Neural cell (in vitro differentiated cells): ENCODE data around the gene ADK. TPM values are rescaled to one million over a fixed set of nuclear protein-coding genes. Genes with fewer than 3 reads are reported as not detected.

Experiments used
- H2AFZ ChIP-seq: fragments of 200-600, 300-800 bp; sonication (generic), shearing (Covaris generic); 2 replicates; pipeline ENCODE4 v1.6.0; 2014; ENCODE audit warnings: low read depth, mild to moderate bottlenecking, antibody characterized with exemption, low read length, moderate library complexity
- H3F3A ChIP-seq: fragments of 200-600 bp; shearing (Covaris generic); 2 replicates; pipeline ENCODE4 v1.6.1; 2016; ENCODE audit warnings: mild to moderate bottlenecking, moderate library complexity, mixed read lengths, antibody characterized with exemption, low read length; ENCODE audit not compliant: insufficient read depth, poor library complexity, severe bottlenecking
- H3K27ac ChIP-seq: fragments of 200-600, 300-800 bp; sonication (generic), shearing (Covaris generic); 2 replicates; pipeline ENCODE4 v1.5.1; 2014; ENCODE audit warnings: mild to moderate bottlenecking, low read length, moderate library complexity
- H3K27me3 ChIP-seq: fragments of 300-800, 200-600 bp; sonication (generic), shearing (Covaris generic); 2 replicates; pipeline ENCODE4 v1.6.0; 2014; ENCODE audit warnings: mild to moderate bottlenecking, low read depth, low read length, moderate library complexity; ENCODE audit not compliant: insufficient read depth
- H3K36me3 ChIP-seq: fragments of 300-800, 200-600 bp; sonication (generic), shearing (Covaris generic); 2 replicates; pipeline ENCODE4 v1.5.1; 2014; ENCODE audit warnings: mild to moderate bottlenecking, antibody characterized with exemption, low read length, moderate library complexity; ENCODE audit not compliant: insufficient read depth
- H3K4me2 ChIP-seq: fragments of 300-800, 200-600 bp; sonication (generic), shearing (Covaris generic); 2 replicates; pipeline ENCODE4 v1.6.0; 2014; ENCODE audit warnings: mild to moderate bottlenecking, low read length
- H3K4me3 ChIP-seq: fragments of 300-800, 200-600 bp; sonication (generic), shearing (Covaris generic); 2 replicates; pipeline ENCODE4 v1.5.1; 2014; ENCODE audit warnings: mild to moderate bottlenecking, low read length, moderate library complexity
- H3K79me2 ChIP-seq: fragments of 200-600 bp; shearing (Covaris generic); replicated peaks from 2 replicates; pipeline ENCODE4 v1.6.0; 2014; ENCODE audit warnings: mild to moderate bottlenecking, low read length, moderate library complexity; ENCODE audit not compliant: insufficient read depth
- H3K9ac ChIP-seq: fragments of 300-800, 200-600 bp; sonication (generic), shearing (Covaris generic); 2 replicates; pipeline ENCODE4 v1.6.1; 2016; ENCODE audit warnings: mild to moderate bottlenecking, low read length, mixed read lengths
- H3K9me2 ChIP-seq: fragments of 200-600 bp; shearing (Covaris generic); 2 replicates; pipeline ENCODE4 v1.6.1; 2016; ENCODE audit warnings: mild to moderate bottlenecking, low read length, mixed read lengths; ENCODE audit not compliant: insufficient read depth
- H3K9me3 ChIP-seq: fragments of 200-600, 300-800 bp; sonication (generic), shearing (Covaris generic); 2 replicates; pipeline ENCODE4 v1.6.1; 2016; ENCODE audit warnings: mild to moderate bottlenecking, mixed run types, low read length, moderate library complexity, mixed read lengths
- H4K20me1 ChIP-seq: fragments of 200-600 bp; shearing (Covaris generic); 2 replicates; pipeline ENCODE4 v1.6.1; 2016; ENCODE audit warnings: mild to moderate bottlenecking, mixed run types; ENCODE audit not compliant: insufficient read depth
- CTCF ChIP-seq: fragments of 450-650 bp; IDR thresholded peaks from 2 replicates; pipeline ENCODE4 v1.5.1; 2014; ENCODE audit warnings: antibody characterized with exemption, mild to moderate bottlenecking, moderate library complexity; ENCODE audit not compliant: poor library complexity, severe bottlenecking
- EP300 ChIP-seq: fragments of 450-650 bp; conservative IDR thresholded peaks from 2 replicates; pipeline ENCODE4 v1.6.1; 2014; ENCODE audit warnings: antibody characterized with exemption, mild to moderate bottlenecking, moderate library complexity; ENCODE audit not compliant: poor library complexity, severe bottlenecking
- EZH2 ChIP-seq: fragments of 200-600, 300-800 bp; shearing (Covaris generic), sonication (generic); IDR thresholded peaks from 2 replicates; pipeline ENCODE4 v1.6.1; 2014; ENCODE audit warnings: antibody characterized with exemption, low read length, borderline replicate concordance, mild to moderate bottlenecking; ENCODE audit not compliant: insufficient read depth, poor library complexity, severe bottlenecking
- MXI1 ChIP-seq: fragments of 450-650 bp; conservative IDR thresholded peaks from 2 replicates; pipeline ENCODE4 v1.6.1; 2014; ENCODE audit warnings: antibody characterized with exemption, mild to moderate bottlenecking; ENCODE audit not compliant: poor library complexity, severe bottlenecking
- POLR2AphosphoS5 ChIP-seq: IDR thresholded peaks from 2 replicates; pipeline ENCODE4 v1.6.1; 2012
- RAD21 ChIP-seq: fragments of 450-650 bp; conservative IDR thresholded peaks from 2 replicates; pipeline ENCODE4 v1.6.1; 2014; ENCODE audit warnings: antibody characterized with exemption, mild to moderate bottlenecking, moderate library complexity
- REST ChIP-seq: IDR thresholded peaks from 2 replicates; pipeline ENCODE4 v1.6.1; 2012; ENCODE audit warnings: borderline replicate concordance
- SMC3 ChIP-seq: fragments of 450-650 bp; conservative IDR thresholded peaks from 2 replicates; pipeline ENCODE4 v1.6.1; 2014; ENCODE audit warnings: antibody characterized with exemption, mild to moderate bottlenecking, moderate library complexity; ENCODE audit not compliant: poor library complexity
- TAF1 ChIP-seq: IDR thresholded peaks from 2 replicates; pipeline ENCODE4 v1.6.1; 2012; ENCODE audit warnings: low read depth
- polyA plus RNA-seq: library from polyadenylated mRNA; depleted of rRNA; stranded (reverse); fragments of >200 nt; gene quantifications from 2 replicates; pipeline ENCODE4 v1.2.3, GENCODE V29; 2014

ADK gene
- polyA plus RNA-seq, 1 donor from 2014 or later = 19.5 TPM

GRCh38 chr10:74233281-74233680, 82.3 kb downstream of the ADK start:
- H2AFZ ChIP-seq = no peak overlapping the region
- H3K9me3 ChIP-seq = no peaks in the 10 kb centered on the region
- no peaks in the 10 kb centered on the region for H3K27me3 ChIP-seq
- H3K9me2 ChIP-seq = no peaks in the 10 kb centered on the region
- H3K4me3 ChIP-seq = no peak overlapping the region
- TF ChIP-seq POLR2AphosphoS5 (no peak), SMC3 (no peak), EP300 (no peak), REST (no peak), RAD21 (no peak), MXI1 (no peak), EZH2 (no peak), CTCF (no peak), TAF1 (no peak)
- H4K20me1 ChIP-seq = no peaks in the 10 kb centered on the region
- no peaks in the 10 kb centered on the region for H3K79me2 ChIP-seq
- no peak overlapping the region for H3K27ac ChIP-seq
- no peaks in the 10 kb centered on the region for H3K36me3 ChIP-seq
- H3K9ac ChIP-seq = no peak overlapping the region
- no peak overlapping the region for H3K4me2 ChIP-seq
- H3F3A ChIP-seq = no peaks in the 10 kb centered on the region

GRCh38 chr10:74234569-74234968, 83.5 kb downstream of the ADK start:
- TF ChIP-seq EZH2 (no peak), EP300 (no peak), MXI1 (no peak), RAD21 (peak; percentile 60), REST (no peak), POLR2AphosphoS5 (no peak), SMC3 (peak; percentile 36), TAF1 (no peak), CTCF (peak; percentile 54)
- Histone ChIP-seq H3K4me3 (no peak overlapping the region), H3K79me2 (no peaks in the 10 kb centered on the region)

More at GRCh38 chr10:74234569-74234968, 83.5 kb downstream of the ADK start:
- Histone ChIP-seq H3K9me3 (no peaks in the 10 kb centered on the region), H3K36me3 (no peaks in the 10 kb centered on the region), H3K27ac (no peak overlapping the region), H2AFZ (no peak overlapping the region), H3K27me3 (no peaks in the 10 kb centered on the region), H3F3A (no peaks in the 10 kb centered on the region), H4K20me1 (no peaks in the 10 kb centered on the region), H3K9ac (no peak overlapping the region), H3K9me2 (no peaks in the 10 kb centered on the region), H3K4me2 (no peak overlapping the region)
